Keratinocyte (primary cell): ENCODE data around the gene DNAH2. TPM values are rescaled to one million over a fixed set of nuclear protein-coding genes. Genes with fewer than 3 reads are reported as not detected.

Experiments used
- DNase-seq: peaks from one replicate; pipeline ENCODE4 v3.0.0-alpha.2; 2011; ENCODE audit warnings: low read depth, missing footprints, low spot score
- FAIRE-seq: peaks from 2 replicates; lab custom pipeline; 2011; peaks lifted over from hg19 to GRCh38; lab: Jason Lieb, UNC
- H2AFZ ChIP-seq: 2 replicates; pipeline ENCODE4 v1.6.0; 2012; ENCODE audit warnings: low read length, control low read depth, inconsistent platforms; ENCODE audit not compliant: control insufficient read depth
- H3K27ac ChIP-seq: 2 replicates; pipeline ENCODE4 v1.5.1; 2011; ENCODE audit warnings: low read length; ENCODE audit not compliant: control insufficient read depth, insufficient read depth
- H3K27me3 ChIP-seq: 3 replicates; pipeline ENCODE4 v1.6.0; 2011; ENCODE audit warnings: low read length; ENCODE audit not compliant: control insufficient read depth, insufficient read depth; ENCODE audit errors: extremely low read depth
- H3K36me3 ChIP-seq, 2 experiments: 2 replicates in 1 of 2; 3 replicates in 1 of 2; pipeline ENCODE4 v1.5.1; 2011; ENCODE audit warnings: low read length in 2 of 2, mild to moderate bottlenecking in 1 of 2; ENCODE audit not compliant: control insufficient read depth in 2 of 2, insufficient read depth in 2 of 2; ENCODE audit errors: extremely low read depth in 1 of 2
- H3K4me1 ChIP-seq: 3 replicates; pipeline ENCODE4 v1.5.1; 2011; ENCODE audit warnings: low read length; ENCODE audit not compliant: control insufficient read depth, insufficient read depth; ENCODE audit errors: extremely low read depth
- H3K4me2 ChIP-seq: 3 replicates; pipeline ENCODE4 v1.6.0; 2011; ENCODE audit warnings: low read depth, low read length; ENCODE audit not compliant: control insufficient read depth, insufficient read depth; ENCODE audit errors: extremely low read depth
- H3K4me3 ChIP-seq, 3 experiments: fragments of 200-600 bp in 1 of 3; sonication (generic) in 1 of 3; 2 replicates in 2 of 3; 3 replicates in 1 of 3; pipeline ENCODE4 v1.5.1; 2011 to 2016; ENCODE audit warnings: low read length in 3 of 3, mild to moderate bottlenecking in 3 of 3, control low read depth in 2 of 3, inconsistent platforms in 1 of 3, low read depth in 1 of 3, mixed read lengths in 1 of 3, mixed run types in 1 of 3, moderate library complexity in 1 of 3; ENCODE audit not compliant: control insufficient read depth in 2 of 3, insufficient read depth in 2 of 3; ENCODE audit errors: extremely low read depth in 1 of 3
- H3K79me2 ChIP-seq: 2 replicates; pipeline ENCODE4 v1.6.0; 2012; ENCODE audit warnings: low read length; ENCODE audit not compliant: control insufficient read depth, insufficient read depth
- H3K9ac ChIP-seq: 3 replicates; pipeline ENCODE4 v1.6.0; 2011; ENCODE audit warnings: low read length; ENCODE audit not compliant: control insufficient read depth, insufficient read depth; ENCODE audit errors: extremely low read depth
- H3K9me1 ChIP-seq: 3 replicates; pipeline ENCODE4 v1.6.0; 2011; ENCODE audit warnings: low read length; ENCODE audit not compliant: control insufficient read depth, insufficient read depth; ENCODE audit errors: extremely low read depth
- H3K9me3 ChIP-seq: 2 replicates; pipeline ENCODE4 v1.5.1; 2012; ENCODE audit warnings: low read depth, low read length; ENCODE audit not compliant: control insufficient read depth
- H4K20me1 ChIP-seq: 3 replicates; pipeline ENCODE4 v1.6.0; 2011; ENCODE audit warnings: low read length; ENCODE audit not compliant: control insufficient read depth, insufficient read depth; ENCODE audit errors: extremely low read depth
- CTCF ChIP-seq, 3 experiments: IDR thresholded peaks in 1 of 3; conservative IDR thresholded peaks in 1 of 3; optimal IDR thresholded peaks in 1 of 3; 2 replicates in 2 of 3; 3 replicates in 1 of 3; pipeline versions ENCODE3 to v1.5.1; 2011; ENCODE audit warnings: low read length in 3 of 3, mild to moderate bottlenecking in 3 of 3, moderate library complexity in 2 of 3, control low read depth in 1 of 3, inconsistent platforms in 1 of 3; ENCODE audit not compliant: insufficient read depth in 2 of 3; ENCODE audit errors: extremely low read depth in 1 of 3
- EZH2 ChIP-seq: IDR thresholded peaks from one replicate; pipeline ENCODE4 v1.6.1; 2012; ENCODE audit warnings: inconsistent platforms, mild to moderate bottlenecking, low read length, moderate library complexity
- dilution Hi-C: fragments of 300-500 bp; cut with MboI; formaldehyde crosslinking; loops from one replicate; pipeline ENCODE4 v1.7.0; 2020; ENCODE audit warnings: low sequenced_read_pairs; ENCODE audit not compliant: extremely low pct_ligation_motif_present
- polyA plus RNA-seq, 5 experiments: library from polyadenylated mRNA; depleted of rRNA in 3 of 5; stranded (reverse) in 3 of 5; stranded (forward) in 1 of 5; unstranded in 1 of 5; fragments of >200 nt; gene quantifications; 1 replicate in 1 of 5; 2 replicates in 3 of 5; 3 replicates in 1 of 5; pipeline versions ENCODE4 v1.2.1 to v1.2.3, GENCODE V29; 2011 to 2012; ENCODE audit warnings: missing spikeins in 2 of 5, low read depth in 1 of 5, low replicate concordance in 1 of 5

Gene DNAH2
- polyA plus RNA-seq, 1 donor (not counting 4 experiments of a cell fraction or from before 2014, with no cell fraction given) = 0.13 TPM

- dilution Hi-C loops = no loop called here
- no peak for FAIRE-seq
- no peak for DNase-seq
Measured at GRCh38 chr17:7820231-7820630, 102.7 kb downstream of the DNAH2 start.

GRCh38 chr17:7822126-7822525 lies 104.6 kb downstream of the DNAH2 start:
- peaks cover 5% of the 10 kb centered on the region for H3K27me3 ChIP-seq
- no peak for FAIRE-seq
- no peak overlapping the region for H3K4me2 ChIP-seq
- peaks cover 4% of the 10 kb centered on the region for H3K4me1 ChIP-seq
- no peak for DNase-seq
- no peaks in the 10 kb centered on the region for H3K9me3 ChIP-seq
- TF ChIP-seq EZH2 = no peak
- no peak overlapping the region for H3K4me3 ChIP-seq
- no peaks in the 10 kb centered on the region for H3K36me3 ChIP-seq
- no peaks in the 10 kb centered on the region for H4K20me1 ChIP-seq
- no peaks in the 10 kb centered on the region for H3K79me2 ChIP-seq
- dilution Hi-C loops = no loop called here
- H3K27ac ChIP-seq = no peak overlapping the region
- H2AFZ ChIP-seq = no peak overlapping the region
- H3K9me1 ChIP-seq = no peaks in the 10 kb centered on the region
- no peak overlapping the region for H3K9ac ChIP-seq

More at GRCh38 chr17:7820231-7820630, 102.7 kb downstream of the DNAH2 start:
- H3K79me2 ChIP-seq = no peaks in the 10 kb centered on the region
- H4K20me1 ChIP-seq = no peaks in the 10 kb centered on the region
- H3K27me3 ChIP-seq = no peaks in the 10 kb centered on the region
- H2AFZ ChIP-seq = no peak overlapping the region
- H3K27ac ChIP-seq = no peak overlapping the region
- H3K4me3 ChIP-seq = no peak overlapping the region
- H3K4me2 ChIP-seq = no peak overlapping the region
- H3K9me3 ChIP-seq = no peaks in the 10 kb centered on the region
- TF ChIP-seq CTCF (optimal IDR thresholded peaks at IDR 0.05 in 1 of 3, IDR thresholded peaks at IDR 0.05 in 1 of 3, conservative IDR thresholded peaks at IDR 0.05 in 1 of 3; ENCODE audit: extremely low read depth in 1 of 3, insufficient read depth in 2 of 3, low read length in 3 of 3) (no peak), EZH2 (no peak)
- no peaks in the 10 kb centered on the region for H3K36me3 ChIP-seq
- H3K4me1 ChIP-seq = peaks cover 3% of the 10 kb centered on the region
- no peaks in the 10 kb centered on the region for H3K9me1 ChIP-seq
- H3K9ac ChIP-seq = no peak overlapping the region

- dilution Hi-C loops = no loop called here
- Histone ChIP-seq H2AFZ (no peak overlapping the region), H3K36me3 (no peaks in the 10 kb centered on the region), H3K9me1 (no peaks in the 10 kb centered on the region), H4K20me1 (no peaks in the 10 kb centered on the region), H3K27ac (no peak overlapping the region), H3K4me3 (no peak overlapping the region), H3K9ac (no peak overlapping the region), H3K4me1 (peaks cover 4% of the 10 kb centered on the region), H3K79me2 (no peaks in the 10 kb centered on the region), H3K4me2 (no peak overlapping the region), H3K27me3 (peaks cover 5% of the 10 kb centered on the region), H3K9me3 (no peaks in the 10 kb centered on the region)
- no peak for TF ChIP-seq CTCF (optimal IDR thresholded peaks at IDR 0.05 in 1 of 3, IDR thresholded peaks at IDR 0.05 in 1 of 3, conservative IDR thresholded peaks at IDR 0.05 in 1 of 3; ENCODE audit: extremely low read depth in 1 of 3, insufficient read depth in 2 of 3, low read length in 3 of 3)
- TF ChIP-seq EZH2 = no peak
- no peak for FAIRE-seq
- DNase-seq = no peak
Measured at GRCh38 chr17:7823581-7824001, 106.0 kb downstream of the DNAH2 start.
